H1 (cell line): ENCODE results near the gene APOL1.

Experiments
- CEBPB ChIP-seq: IDR thresholded peaks from 2 replicates; pipeline ENCODE4 v1.6.1; 2012; ENCODE audit warnings: low read depth, low read length
- EP300 ChIP-seq, 2 experiments: IDR thresholded peaks; 1 replicate in 1 of 2; 2 replicates in 1 of 2; pipeline ENCODE4 v1.6.1; 2011 to 2012; ENCODE audit warnings: low read depth in 2 of 2, low read length in 2 of 2, mild to moderate bottlenecking in 2 of 2, borderline replicate concordance in 1 of 2, inconsistent platforms in 1 of 2, moderate library complexity in 1 of 2
- EZH2 ChIP-seq: fragments of 200-600 bp; sonication (generic); IDR thresholded peaks from 2 replicates; pipeline ENCODE4 v1.7.1; 2012; ENCODE audit warnings: low read depth, mild to moderate bottlenecking, moderate library complexity, low read length, inconsistent platforms; ENCODE audit not compliant: severe bottlenecking
- GABPA ChIP-seq: IDR thresholded peaks from 2 replicates; pipeline ENCODE4 v1.6.1; 2011; ENCODE audit warnings: mild to moderate bottlenecking, low read length, moderate library complexity, borderline replicate concordance; ENCODE audit not compliant: insufficient read depth
- PHF8 ChIP-seq: fragments of 200-600 bp; sonication (generic); conservative IDR thresholded peaks from 2 replicates; pipeline ENCODE4 v1.7.1; 2012; ENCODE audit warnings: low read depth, mild to moderate bottlenecking, inconsistent platforms, low read length, moderate library complexity
- POLR2A ChIP-seq, 2 experiments: IDR thresholded peaks; 1 replicate in 1 of 2; 2 replicates in 1 of 2; pipeline ENCODE4 v1.6.1; 2011; ENCODE audit warnings: low read depth in 2 of 2, low read length in 2 of 2, mild to moderate bottlenecking in 2 of 2; ENCODE audit errors: control extremely low read depth in 1 of 2
- POLR2AphosphoS5 ChIP-seq: IDR thresholded peaks from 2 replicates; pipeline ENCODE4 v1.6.1; 2011; ENCODE audit warnings: low read depth, low read length
- RAD21 ChIP-seq, 2 experiments: IDR thresholded peaks in 1 of 2; conservative IDR thresholded peaks in 1 of 2; 2 replicates each; pipeline ENCODE4 v1.6.1; 2011; ENCODE audit warnings: low read depth in 2 of 2, low read length in 2 of 2, improper control_type of control experiment in 1 of 2, inconsistent platforms in 1 of 2, mild to moderate bottlenecking in 1 of 2, moderate library complexity in 1 of 2
- SUZ12 ChIP-seq: fragments of 200-600 bp; sonication (generic); IDR thresholded peaks from 2 replicates; pipeline ENCODE4 v1.6.1; 2012; ENCODE audit warnings: mild to moderate bottlenecking, inconsistent platforms, low read length, moderate library complexity, mixed read lengths
- TEAD4 ChIP-seq: IDR thresholded peaks from 2 replicates; pipeline ENCODE4 v1.6.1; 2012; ENCODE audit warnings: low read depth, low read length, inconsistent platforms, mixed read lengths
- YY1 ChIP-seq: IDR thresholded peaks from 2 replicates; pipeline ENCODE4 v1.6.1; 2011; ENCODE audit warnings: low read depth, mild to moderate bottlenecking, low read length
- TF ChIP-seq, protein P1 (sequence below), 3 experiments: IDR thresholded peaks; 1 replicate in 2 of 3; 2 replicates in 1 of 3; pipeline versions ENCODE4 v1.5.1 to v1.6.1; 2011; ENCODE audit warnings: low read length in 3 of 3, mild to moderate bottlenecking in 3 of 3, inconsistent platforms in 2 of 3, low read depth in 1 of 3, moderate library complexity in 1 of 3; ENCODE audit not compliant: insufficient read depth in 1 of 3; ENCODE audit errors: control extremely low read depth in 1 of 3
- TF ChIP-seq, protein P2 (sequence below): IDR thresholded peaks from 2 replicates; pipeline ENCODE4 v1.6.1; 2012; ENCODE audit warnings: inconsistent platforms

DNA sequence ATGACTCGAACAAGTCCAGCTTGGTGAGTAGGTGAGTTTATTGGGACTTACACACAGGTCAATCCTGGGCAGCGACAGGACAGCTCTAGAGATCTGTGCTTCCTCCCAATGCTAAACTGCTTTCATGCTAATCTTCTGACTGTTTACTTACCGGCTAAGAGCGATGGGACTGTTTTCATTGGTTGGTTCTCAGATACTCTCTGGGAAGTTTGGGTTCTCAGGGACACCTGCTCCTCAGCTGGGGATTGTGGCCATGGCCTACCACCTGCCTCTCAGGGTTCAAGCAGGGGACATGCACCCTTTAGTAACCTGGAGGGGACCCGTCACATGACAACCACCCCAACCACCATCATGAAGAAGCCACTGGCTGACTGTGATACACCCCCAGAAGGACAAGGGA lies 26.7 kb upstream of the APOL1 start:
- no peak for TF ChIP-seq GABPA
- no peak for TF ChIP-seq POLR2A (IDR thresholded peaks at IDR 0.05; ENCODE audit: control extremely low read depth in 1 of 2, low read depth in 2 of 2, low read length in 2 of 2)
- no peak for TF ChIP-seq EZH2
- no peak for TF ChIP-seq PHF8
- TF ChIP-seq, protein P1, sequence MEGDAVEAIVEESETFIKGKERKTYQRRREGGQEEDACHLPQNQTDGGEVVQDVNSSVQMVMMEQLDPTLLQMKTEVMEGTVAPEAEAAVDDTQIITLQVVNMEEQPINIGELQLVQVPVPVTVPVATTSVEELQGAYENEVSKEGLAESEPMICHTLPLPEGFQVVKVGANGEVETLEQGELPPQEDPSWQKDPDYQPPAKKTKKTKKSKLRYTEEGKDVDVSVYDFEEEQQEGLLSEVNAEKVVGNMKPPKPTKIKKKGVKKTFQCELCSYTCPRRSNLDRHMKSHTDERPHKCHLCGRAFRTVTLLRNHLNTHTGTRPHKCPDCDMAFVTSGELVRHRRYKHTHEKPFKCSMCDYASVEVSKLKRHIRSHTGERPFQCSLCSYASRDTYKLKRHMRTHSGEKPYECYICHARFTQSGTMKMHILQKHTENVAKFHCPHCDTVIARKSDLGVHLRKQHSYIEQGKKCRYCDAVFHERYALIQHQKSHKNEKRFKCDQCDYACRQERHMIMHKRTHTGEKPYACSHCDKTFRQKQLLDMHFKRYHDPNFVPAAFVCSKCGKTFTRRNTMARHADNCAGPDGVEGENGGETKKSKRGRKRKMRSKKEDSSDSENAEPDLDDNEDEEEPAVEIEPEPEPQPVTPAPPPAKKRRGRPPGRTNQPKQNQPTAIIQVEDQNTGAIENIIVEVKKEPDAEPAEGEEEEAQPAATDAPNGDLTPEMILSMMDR (IDR thresholded peaks at IDR 0.05; ENCODE audit: control extremely low read depth in 1 of 3, insufficient read depth in 1 of 3, low read depth in 1 of 3, low read length in 3 of 3): no peak
- no peak for TF ChIP-seq SUZ12
- TF ChIP-seq TEAD4: no peak
- TF ChIP-seq YY1: no peak
- TF ChIP-seq POLR2AphosphoS5: no peak
- TF ChIP-seq, protein P2, sequence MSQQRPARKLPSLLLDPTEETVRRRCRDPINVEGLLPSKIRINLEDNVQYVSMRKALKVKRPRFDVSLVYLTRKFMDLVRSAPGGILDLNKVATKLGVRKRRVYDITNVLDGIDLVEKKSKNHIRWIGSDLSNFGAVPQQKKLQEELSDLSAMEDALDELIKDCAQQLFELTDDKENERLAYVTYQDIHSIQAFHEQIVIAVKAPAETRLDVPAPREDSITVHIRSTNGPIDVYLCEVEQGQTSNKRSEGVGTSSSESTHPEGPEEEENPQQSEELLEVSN: no peak
- TF ChIP-seq RAD21 (IDR thresholded peaks at IDR 0.05 in 1 of 2, conservative IDR thresholded peaks at IDR 0.05 in 1 of 2; ENCODE audit: low read depth in 2 of 2, low read length in 2 of 2): no peak
- no peak for TF ChIP-seq EP300 (IDR thresholded peaks at IDR 0.05; ENCODE audit: borderline replicate concordance in 1 of 2, low read depth in 2 of 2, low read length in 2 of 2)
- TF ChIP-seq CEBPB: no peak
